PC-9 (cell line): ENCODE data around the gene USP53.

Experiments used
- EZH2 ChIP-seq: fragments of 200-600 bp; sonication (generic); IDR thresholded peaks from 2 replicates; pipeline ENCODE4 v1.8.0; 2017; ENCODE audit warnings: antibody characterized with exemption, low read depth
- TF ChIP-seq, protein P1 (sequence below): fragments of 200-600 bp; sonication (generic); conservative IDR thresholded peaks from 2 replicates; pipeline ENCODE4 v1.6.1; 2017; ENCODE audit warnings: mixed run types, antibody characterized with exemption, mild to moderate bottlenecking, moderate library complexity

DNA sequence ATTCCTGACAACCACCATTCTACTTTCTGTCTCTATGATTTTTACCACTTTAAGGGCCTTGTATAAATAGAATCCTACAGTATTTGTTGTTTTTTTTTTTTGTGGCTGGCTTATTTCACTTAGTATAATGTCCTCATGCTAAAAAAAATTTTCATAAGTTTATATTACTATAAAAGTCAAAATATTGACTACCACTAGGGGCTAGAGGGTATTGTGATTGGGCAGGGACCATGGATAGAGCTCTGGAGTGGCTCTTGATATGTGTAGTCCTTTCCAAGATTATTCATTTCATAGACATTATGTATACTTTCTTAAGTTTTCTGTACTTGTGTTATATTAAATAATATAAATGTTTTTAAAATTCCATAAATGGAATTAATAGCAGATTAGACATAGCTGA lies 42.3 kb upstream of the USP53 start:
- TF ChIP-seq EZH2: no peak
- TF ChIP-seq, protein P1, sequence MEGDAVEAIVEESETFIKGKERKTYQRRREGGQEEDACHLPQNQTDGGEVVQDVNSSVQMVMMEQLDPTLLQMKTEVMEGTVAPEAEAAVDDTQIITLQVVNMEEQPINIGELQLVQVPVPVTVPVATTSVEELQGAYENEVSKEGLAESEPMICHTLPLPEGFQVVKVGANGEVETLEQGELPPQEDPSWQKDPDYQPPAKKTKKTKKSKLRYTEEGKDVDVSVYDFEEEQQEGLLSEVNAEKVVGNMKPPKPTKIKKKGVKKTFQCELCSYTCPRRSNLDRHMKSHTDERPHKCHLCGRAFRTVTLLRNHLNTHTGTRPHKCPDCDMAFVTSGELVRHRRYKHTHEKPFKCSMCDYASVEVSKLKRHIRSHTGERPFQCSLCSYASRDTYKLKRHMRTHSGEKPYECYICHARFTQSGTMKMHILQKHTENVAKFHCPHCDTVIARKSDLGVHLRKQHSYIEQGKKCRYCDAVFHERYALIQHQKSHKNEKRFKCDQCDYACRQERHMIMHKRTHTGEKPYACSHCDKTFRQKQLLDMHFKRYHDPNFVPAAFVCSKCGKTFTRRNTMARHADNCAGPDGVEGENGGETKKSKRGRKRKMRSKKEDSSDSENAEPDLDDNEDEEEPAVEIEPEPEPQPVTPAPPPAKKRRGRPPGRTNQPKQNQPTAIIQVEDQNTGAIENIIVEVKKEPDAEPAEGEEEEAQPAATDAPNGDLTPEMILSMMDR: no peak
